ENCODE results near the gene CLSTN2. TPM values are rescaled to one million over a fixed set of nuclear protein-coding genes. Genes with fewer than 3 reads are reported as not detected.

Gene CLSTN2
- polyA plus RNA-seq, 3 donors = not detected

GRCh38 chr3:140384876-140385275 is 449.9 kb downstream of the CLSTN2 start:
- H3K27me3 ChIP-seq (ENCODE audit: control insufficient read depth in 2 of 2, insufficient read depth in 2 of 2, low read length in 2 of 2) = no peaks in the 10 kb centered on the region
- no peak overlapping the region for H3K4me3 ChIP-seq (replicated peaks in 1 of 3; ENCODE audit: low read depth in 2 of 3, low read length in 3 of 3)
- Mint-ChIP-seq H3K4me1 (no peaks in the 10 kb centered on the region), H3K9me3 (peaks cover 0 to 6% (median 2%) of the 10 kb centered on the region in 7 donors), H3K27me3 (ENCODE audit: low read depth in 3 of 3) (peaks cover 0 to 3% (median 0%) of the 10 kb centered on the region in 3 donors), H3K27ac (no peak overlapping the region), H3K4me3 (no peak overlapping the region), H3K36me3 (no peaks in the 10 kb centered on the region)
- no peaks in the 10 kb centered on the region for H4K20me1 ChIP-seq (ENCODE audit: insufficient read depth, low read length)
- H3K9me3 ChIP-seq (replicated peaks in 1 of 2; ENCODE audit: control insufficient read depth in 1 of 2, insufficient read depth in 1 of 2, low read length in 2 of 2) = no peaks in the 10 kb centered on the region
- H3K4me1 ChIP-seq (ENCODE audit: control insufficient read depth in 1 of 2, insufficient read depth in 2 of 2, low read length in 2 of 2) = no peaks in the 10 kb centered on the region
- no peak overlapping the region for H2AFZ ChIP-seq (ENCODE audit: insufficient read depth, low read depth, low read length, poor library complexity, severe bottlenecking)
- no peaks in the 10 kb centered on the region for H3K36me3 ChIP-seq (replicated peaks in 1 of 2; ENCODE audit: control insufficient read depth in 1 of 2, insufficient read depth in 2 of 2, low read length in 2 of 2)
- DNase-seq = no peak
- H3K79me2 ChIP-seq (ENCODE audit: insufficient read depth, low read length) = no peaks in the 10 kb centered on the region
- intact Hi-C loops (cut with micrococcal nuclease) = no loop called here
- TF ChIP-seq CTCF (IDR thresholded peaks at IDR 0.05) = no peak
- WGBS (ENCODE audit: insufficient coverage) = 100% methylated on average over 1 of the region's 1 CpG
- no peak overlapping the region for H3K27ac ChIP-seq (ENCODE audit: low read depth in 1 of 2, low read length in 2 of 2)
- H3K4me2 ChIP-seq (replicated peaks; ENCODE audit: extremely low read depth, low read length, poor library complexity, severe bottlenecking) = no peak overlapping the region
- H3K9ac ChIP-seq (ENCODE audit: insufficient read depth, low read length, poor library complexity, severe bottlenecking) = no peak overlapping the region

GRCh38 chr3:140386357-140387100 is 451.5 kb downstream of the CLSTN2 start:
- no peak overlapping the region for H3K4me3 ChIP-seq (replicated peaks in 1 of 3; ENCODE audit: low read depth in 2 of 3, low read length in 3 of 3)
- peaks cover 0 to 5% (median 1%) of the 10 kb centered on the region in 7 donors for H3K9me3 Mint-ChIP-seq
- 89% methylated on average over 3 of the region's 6 CpGs for WGBS (ENCODE audit: insufficient coverage)
- H3K4me1 Mint-ChIP-seq = no peaks in the 10 kb centered on the region
- DNase-seq = no peak
- TF ChIP-seq CTCF (IDR thresholded peaks at IDR 0.05) = no peak
- no peak overlapping the region for H2AFZ ChIP-seq (ENCODE audit: insufficient read depth, low read depth, low read length, poor library complexity, severe bottlenecking)
- H3K4me2 ChIP-seq (replicated peaks; ENCODE audit: extremely low read depth, low read length, poor library complexity, severe bottlenecking) = no peak overlapping the region
- H3K9ac ChIP-seq (ENCODE audit: insufficient read depth, low read length, poor library complexity, severe bottlenecking) = no peak overlapping the region
- H3K27ac ChIP-seq (ENCODE audit: low read depth in 1 of 2, low read length in 2 of 2) = no peak overlapping the region
- no peaks in the 10 kb centered on the region for H3K79me2 ChIP-seq (ENCODE audit: insufficient read depth, low read length)
- peaks cover 0 to 2% of the 10 kb centered on the region in 2 donors for H3K9me3 ChIP-seq (replicated peaks in 1 of 2; ENCODE audit: control insufficient read depth in 1 of 2, insufficient read depth in 1 of 2, low read length in 2 of 2)
- no peak overlapping the region for H3K4me3 Mint-ChIP-seq
- no peaks in the 10 kb centered on the region for H3K36me3 Mint-ChIP-seq
- no peaks in the 10 kb centered on the region for H4K20me1 ChIP-seq (ENCODE audit: insufficient read depth, low read length)
- H3K36me3 ChIP-seq (replicated peaks in 1 of 2; ENCODE audit: control insufficient read depth in 1 of 2, insufficient read depth in 2 of 2, low read length in 2 of 2) = no peaks in the 10 kb centered on the region
- H3K27ac Mint-ChIP-seq = no peak overlapping the region
- H3K27me3 Mint-ChIP-seq (ENCODE audit: low read depth in 3 of 3) = peaks cover 0 to 3% (median 0%) of the 10 kb centered on the region in 3 donors
- intact Hi-C loops (cut with micrococcal nuclease) = no loop called here
- no peaks in the 10 kb centered on the region for H3K27me3 ChIP-seq (ENCODE audit: control insufficient read depth in 2 of 2, insufficient read depth in 2 of 2, low read length in 2 of 2)
- H3K4me1 ChIP-seq (ENCODE audit: control insufficient read depth in 1 of 2, insufficient read depth in 2 of 2, low read length in 2 of 2) = no peaks in the 10 kb centered on the region
